Mesenchymal stem cell (in vitro differentiated cells and primary cell): Measurements from ENCODE around the gene CDA.

Experiments
- DNase-seq: peaks from one replicate; pipeline ENCODE4 v3.0.0-alpha.2; 2013
- H2AFZ ChIP-seq: one replicate; pipeline ENCODE4 v1.6.1; 2013; ENCODE audit warnings: low read depth, mild to moderate bottlenecking, control low read depth, inconsistent platforms, low read length, moderate library complexity
- H2AK5ac ChIP-seq: 2 replicates; pipeline ENCODE4 v1.6.1; 2013; ENCODE audit warnings: low read length, moderate library complexity, mild to moderate bottlenecking, inconsistent platforms; ENCODE audit not compliant: severe bottlenecking
- H2BK120ac ChIP-seq: one replicate; pipeline ENCODE4 v1.6.1; 2013; ENCODE audit warnings: low read depth, mild to moderate bottlenecking, inconsistent platforms, low read length, moderate library complexity
- H2BK12ac ChIP-seq, 2 experiments: one replicate each; pipeline ENCODE4 v1.6.1; 2013; ENCODE audit warnings: inconsistent platforms in 2 of 2, low read length in 2 of 2, mild to moderate bottlenecking in 2 of 2, moderate library complexity in 2 of 2, control low read depth in 1 of 2
- H2BK15ac ChIP-seq: one replicate; pipeline ENCODE4 v1.6.1; 2013; ENCODE audit warnings: mild to moderate bottlenecking, low read depth, inconsistent platforms; ENCODE audit not compliant: poor library complexity, severe bottlenecking
- H2BK5ac ChIP-seq: 2 replicates; pipeline ENCODE4 v1.6.1; 2013; ENCODE audit warnings: low read depth, mild to moderate bottlenecking, low read length, control low read depth, inconsistent platforms; ENCODE audit not compliant: poor library complexity, severe bottlenecking
- H3K14ac ChIP-seq, 2 experiments: one replicate each; pipeline ENCODE4 v1.6.1; 2013; ENCODE audit warnings: inconsistent platforms in 2 of 2, low read length in 2 of 2, control low read depth in 1 of 2, mild to moderate bottlenecking in 1 of 2, moderate library complexity in 1 of 2
- H3K18ac ChIP-seq, 2 experiments: one replicate each; pipeline ENCODE4 v1.6.1; 2013; ENCODE audit warnings: inconsistent platforms in 2 of 2, low read length in 2 of 2, control low read depth in 1 of 2, low read depth in 1 of 2, mild to moderate bottlenecking in 1 of 2
- H3K23ac ChIP-seq, 2 experiments: one replicate each; pipeline ENCODE4 v1.6.1; 2013; ENCODE audit warnings: inconsistent platforms in 2 of 2, low read length in 2 of 2, mild to moderate bottlenecking in 2 of 2, moderate library complexity in 2 of 2, control low read depth in 1 of 2
- H3K27ac ChIP-seq: 2 replicates; pipeline ENCODE4 v1.5.1; 2013; ENCODE audit warnings: mild to moderate bottlenecking, moderate library complexity, low read length, control low read depth, inconsistent platforms; ENCODE audit not compliant: poor library complexity, severe bottlenecking
- H3K27me3 ChIP-seq, 2 experiments: 2 replicates each; pipeline versions ENCODE4 v1.6.1 to v1.7.0; 2013; ENCODE audit warnings: low read length in 2 of 2, mild to moderate bottlenecking in 2 of 2, moderate library complexity in 2 of 2, control low read depth in 1 of 2, inconsistent platforms in 1 of 2; ENCODE audit not compliant: control insufficient read depth in 1 of 2, insufficient read depth in 1 of 2
- H3K36me3 ChIP-seq, 2 experiments: 2 replicates each; pipeline versions ENCODE4 v1.6.1 to v1.7.0; 2013; ENCODE audit warnings: low read length in 2 of 2, control low read depth in 1 of 2, inconsistent platforms in 1 of 2, low read depth in 1 of 2, mild to moderate bottlenecking in 1 of 2; ENCODE audit not compliant: insufficient read depth in 2 of 2, control insufficient read depth in 1 of 2
- H3K4ac ChIP-seq, 2 experiments: one replicate each; pipeline ENCODE4 v1.6.1; 2013; ENCODE audit warnings: inconsistent platforms in 2 of 2, low read length in 2 of 2, mild to moderate bottlenecking in 2 of 2, moderate library complexity in 2 of 2, control low read depth in 1 of 2, low read depth in 1 of 2
- H3K4me1 ChIP-seq: 2 replicates; pipeline ENCODE4 v1.6.1; 2013; ENCODE audit warnings: low read depth, low read length, control low read depth; ENCODE audit not compliant: control insufficient read depth, insufficient read depth
- H3K4me2 ChIP-seq: 2 replicates; pipeline ENCODE4 v1.6.1; 2013; ENCODE audit warnings: low read length, mild to moderate bottlenecking, inconsistent platforms; ENCODE audit not compliant: poor library complexity, severe bottlenecking
- H3K4me3 ChIP-seq, 2 experiments: 2 replicates each; pipeline versions ENCODE4 v1.5.1 to v1.7.0; 2013; ENCODE audit warnings: low read length in 2 of 2, mild to moderate bottlenecking in 2 of 2, control low read depth in 1 of 2, low read depth in 1 of 2; ENCODE audit not compliant: insufficient read depth in 1 of 2
- H3K79me1 ChIP-seq: replicated peaks from 2 replicates; pipeline ENCODE4 v1.6.1; 2013; ENCODE audit warnings: mild to moderate bottlenecking, control low read depth, low read length, inconsistent platforms; ENCODE audit not compliant: poor library complexity, severe bottlenecking
- H3K9ac ChIP-seq: 2 replicates; pipeline ENCODE4 v1.7.0; 2013; ENCODE audit warnings: mild to moderate bottlenecking, low read length, moderate library complexity
- H3K9me3 ChIP-seq: 2 replicates; pipeline ENCODE4 v1.7.0; 2013; ENCODE audit warnings: mild to moderate bottlenecking, low read length; ENCODE audit not compliant: control insufficient read depth
- H4K8ac ChIP-seq: one replicate; pipeline ENCODE4 v1.6.1; 2013; ENCODE audit warnings: inconsistent platforms, mild to moderate bottlenecking, low read length, moderate library complexity
- H4K91ac ChIP-seq: one replicate; pipeline ENCODE4 v1.6.1; 2013; ENCODE audit warnings: mild to moderate bottlenecking, low read length, inconsistent platforms
- WGBS: methylation state at CpG from one replicate; pipeline ENCODE4 v1.1.7; 2013; ENCODE audit warnings: mixed read lengths; 5-methylcytosine and 5-hydroxymethylcytosine counted together

CDA gene

GRCh38 chr1:20644416-20644815 lies 55.5 kb downstream of the CDA start:
- H2BK120ac ChIP-seq: no peak overlapping the region
- H3K27me3 ChIP-seq: no peaks in the 10 kb centered on the region
- H3K79me1 ChIP-seq: peaks cover 11% of the 10 kb centered on the region
- no peak overlapping the region for H3K4ac ChIP-seq
- no peak overlapping the region for H3K4me3 ChIP-seq
- WGBS: 95% methylated on average over 13 of the region's 13 CpGs
- peaks cover 1% of the 10 kb centered on the region for H3K4me1 ChIP-seq
- H2BK15ac ChIP-seq: no peak overlapping the region
- no peak overlapping the region for H2BK12ac ChIP-seq
- H2AFZ ChIP-seq: no peak overlapping the region
- H3K9me3 ChIP-seq: no peaks in the 10 kb centered on the region
- H2BK5ac ChIP-seq: no peak overlapping the region
- no peak overlapping the region for H2AK5ac ChIP-seq
- H3K36me3 ChIP-seq: peaks cover 71 to 84% of the 10 kb centered on the region in 2 experiments
- no peak overlapping the region for H3K9ac ChIP-seq
- H3K27ac ChIP-seq: no peak overlapping the region
- DNase-seq: no peak
- H3K18ac ChIP-seq: no peak overlapping the region
- H3K23ac ChIP-seq: no peak overlapping the region
- no peak overlapping the region for H4K8ac ChIP-seq
- no peak overlapping the region for H4K91ac ChIP-seq
- H3K14ac ChIP-seq: no peak overlapping the region
- no peak overlapping the region for H3K4me2 ChIP-seq

GRCh38 chr1:20645414-20645813 lies 56.5 kb downstream of the CDA start:
- H3K4ac ChIP-seq: no peak overlapping the region
- no peak overlapping the region for H2BK120ac ChIP-seq
- no peak overlapping the region for H4K91ac ChIP-seq

GRCh38 chr1:20648438-20648837 lies 59.5 kb downstream of the CDA start:
- 93% methylated on average over 13 of the region's 13 CpGs for WGBS
- no peaks in the 10 kb centered on the region for H3K9me3 ChIP-seq
- no peak overlapping the region for H3K4ac ChIP-seq
- H3K23ac ChIP-seq: no peak overlapping the region
- no peak overlapping the region for H2AK5ac ChIP-seq
- H3K9ac ChIP-seq: no peak overlapping the region
- H2AFZ ChIP-seq: no peak overlapping the region
- no peak for DNase-seq
- no peak overlapping the region for H3K14ac ChIP-seq
- no peak overlapping the region for H4K8ac ChIP-seq
- H3K27me3 ChIP-seq: no peaks in the 10 kb centered on the region
- no peak overlapping the region for H2BK5ac ChIP-seq
- no peak overlapping the region for H3K4me3 ChIP-seq
- no peak overlapping the region for H3K18ac ChIP-seq
- H3K4me2 ChIP-seq: no peak overlapping the region
- H2BK15ac ChIP-seq: no peak overlapping the region
- H2BK120ac ChIP-seq: no peak overlapping the region
- peaks cover 4% of the 10 kb centered on the region for H3K79me1 ChIP-seq
- H3K27ac ChIP-seq: no peak overlapping the region
- H3K36me3 ChIP-seq: peaks cover 71 to 86% of the 10 kb centered on the region in 2 experiments
- H3K4me1 ChIP-seq: no peaks in the 10 kb centered on the region
- no peak overlapping the region for H4K91ac ChIP-seq
- H2BK12ac ChIP-seq: no peak overlapping the region

More at GRCh38 chr1:20645414-20645813, 56.5 kb downstream of the CDA start:
- peaks cover 1% of the 10 kb centered on the region for H3K4me1 ChIP-seq
- WGBS: 88% methylated on average over 14 of the region's 14 CpGs
- no peak overlapping the region for H2AK5ac ChIP-seq
- no peak overlapping the region for H2BK12ac ChIP-seq
- H4K8ac ChIP-seq: no peak overlapping the region
- no peak overlapping the region for H2AFZ ChIP-seq
- no peak overlapping the region for H2BK15ac ChIP-seq
- no peak overlapping the region for H3K4me2 ChIP-seq
- H3K27me3 ChIP-seq: no peaks in the 10 kb centered on the region
- no peak for DNase-seq
- H3K4me3 ChIP-seq: no peak overlapping the region
- H3K79me1 ChIP-seq: peaks cover 10% of the 10 kb centered on the region
- H3K9me3 ChIP-seq: no peaks in the 10 kb centered on the region
- no peak overlapping the region for H2BK5ac ChIP-seq
- H3K36me3 ChIP-seq: peaks cover 71 to 86% of the 10 kb centered on the region in 2 experiments
- no peak overlapping the region for H3K14ac ChIP-seq
- no peak overlapping the region for H3K9ac ChIP-seq
- no peak overlapping the region for H3K27ac ChIP-seq
- H3K18ac ChIP-seq: no peak overlapping the region
- no peak overlapping the region for H3K23ac ChIP-seq

- Histone ChIP-seq H3K9me3 (no peaks in the 10 kb centered on the region), H3K4me3 (no peak overlapping the region), H3K4me1 (no peaks in the 10 kb centered on the region), H2AFZ (no peak overlapping the region), H3K4ac (no peak overlapping the region), H3K79me1 (peaks cover 8% of the 10 kb centered on the region), H4K8ac (no peak overlapping the region), H3K27ac (no peak overlapping the region), H2AK5ac (no peak overlapping the region), H3K27me3 (no peaks in the 10 kb centered on the region), H3K4me2 (no peak overlapping the region), H2BK120ac (no peak overlapping the region), H2BK12ac (no peak overlapping the region), H4K91ac (no peak overlapping the region), H3K9ac (no peak overlapping the region), H3K18ac (no peak overlapping the region), H2BK5ac (no peak overlapping the region), H3K14ac (no peak overlapping the region), H3K23ac (no peak overlapping the region), H2BK15ac (no peak overlapping the region), H3K36me3 (peaks cover 73 to 86% of the 10 kb centered on the region in 2 experiments)
- no peak for DNase-seq
- 98% methylated on average over 15 of the region's 15 CpGs for WGBS
Measured at GRCh38 chr1:20648946-20649345, 60.0 kb downstream of the CDA start.
